B cell (primary cell): Measurements from ENCODE around the gene RETREG2. TPM values are rescaled to one million over a fixed set of nuclear protein-coding genes. Genes with fewer than 3 reads are reported as not detected.

Experiments
- ATAC-seq: fragments of 200-7000 bp; cut with Tn5 transposase; one replicate; pipeline ENCODE4 v1.10.0; 2021; ENCODE audit warnings: low read depth, mild to moderate bottlenecking, moderate number of reproducible peaks, moderate library complexity
- CTCF ChIA-PET: fragments of 350-600 bp; sonication (Branson Sonifier 250); formaldehyde crosslinking; loops from one replicate; lab custom pipeline; 2021; ENCODE audit warnings: antibody characterized with exemption, inconsistent platforms; lab: Charles Lee
- POLR2A ChIA-PET: fragments of 350-600 bp; sonication (Branson Sonifier 250); formaldehyde crosslinking; loops from one replicate; lab custom pipeline; 2021; ENCODE audit warnings: antibody characterized with exemption; lab: Charles Lee
- DNase-seq: peaks from one replicate; pipeline ENCODE4 v3.0.0; 2013
- H2AFZ ChIP-seq: 2 replicates; pipeline ENCODE4 v1.6.1; 2012; ENCODE audit warnings: mild to moderate bottlenecking, low read depth, low read length; ENCODE audit not compliant: insufficient read depth, poor library complexity, severe bottlenecking
- H3K27ac ChIP-seq, 2 donors: 1 replicate in 1 of 2; 2 replicates in 1 of 2; pipeline ENCODE4 v1.5.1; 2012 to 2013; ENCODE audit warnings: low read length in 2 of 2, mild to moderate bottlenecking in 2 of 2, moderate library complexity in 1 of 2
- H3K27me3 ChIP-seq, 4 experiments: fragments of 200-600 bp in 1 of 4; sonication (generic) in 1 of 4; replicated peaks in 1 of 4; 1 replicate in 2 of 4; 2 replicates in 2 of 4; pipeline versions ENCODE4 v1.6.1 to v1.7.0; 2013 to 2016; ENCODE audit warnings: low read length in 3 of 4, mild to moderate bottlenecking in 2 of 4, mixed read lengths in 1 of 4, moderate library complexity in 1 of 4; ENCODE audit not compliant: insufficient read depth in 4 of 4, control insufficient read depth in 3 of 4; ENCODE audit errors: control extremely low read depth in 1 of 4
- H3K36me3 ChIP-seq, 2 experiments: replicated peaks in 1 of 2; 1 replicate in 1 of 2; 2 replicates in 1 of 2; pipeline versions ENCODE4 v1.6.1 to v1.7.1; 2013; ENCODE audit warnings: low read length in 1 of 2; ENCODE audit not compliant: insufficient read depth in 2 of 2, control insufficient read depth in 1 of 2; ENCODE audit errors: control extremely low read depth in 1 of 2, extremely low read depth in 1 of 2
- H3K4me1 ChIP-seq, 2 donors: fragments of 200-600 bp in 1 of 2; sonication (generic) in 1 of 2; 1 replicate in 1 of 2; 2 replicates in 1 of 2; pipeline versions ENCODE4 v1.5.1 to v1.6.1; 2013 to 2017; ENCODE audit warnings: low read length in 2 of 2; ENCODE audit not compliant: control insufficient read depth in 2 of 2, insufficient read depth in 2 of 2
- H3K4me2 ChIP-seq: replicated peaks from 2 replicates; pipeline ENCODE3; 2012; ENCODE audit warnings: mild to moderate bottlenecking, low read depth, low read length; ENCODE audit not compliant: poor library complexity, severe bottlenecking
- H3K4me3 ChIP-seq, 5 experiments: fragments of 200-600 bp in 1 of 5; sonication (generic) in 1 of 5; 1 replicate in 3 of 5; 2 replicates in 2 of 5; pipeline versions ENCODE4 v1.5.1 to v1.7.0; 2011 to 2016; ENCODE audit warnings: low read length in 4 of 5, mild to moderate bottlenecking in 4 of 5, low read depth in 2 of 5, control low read depth in 1 of 5, moderate library complexity in 1 of 5; ENCODE audit not compliant: insufficient read depth in 1 of 5; ENCODE audit errors: control extremely low read depth in 1 of 5, extremely low read depth in 1 of 5
- H3K79me2 ChIP-seq: fragments of 200-600 bp; sonication (generic); one replicate; pipeline ENCODE4 v1.6.0; 2016; ENCODE audit warnings: low read length; ENCODE audit not compliant: control insufficient read depth, insufficient read depth
- H3K9ac ChIP-seq: fragments of 200-600 bp; sonication (generic); 2 replicates; pipeline ENCODE4 v1.6.1; 2017; ENCODE audit warnings: mild to moderate bottlenecking, low read length, moderate library complexity
- H3K9me3 ChIP-seq, 3 donors: one replicate each; pipeline versions ENCODE4 v1.6.1 to v1.7.1; 2013; ENCODE audit warnings: low read length in 2 of 3; ENCODE audit not compliant: control insufficient read depth in 2 of 3, insufficient read depth in 1 of 3; ENCODE audit errors: control extremely low read depth in 1 of 3
- H4K20me1 ChIP-seq: 2 replicates; pipeline ENCODE4 v1.6.0; 2012; ENCODE audit warnings: mild to moderate bottlenecking, low read length; ENCODE audit not compliant: insufficient read depth, control insufficient read depth, poor library complexity, severe bottlenecking
- H3K27ac Mint-ChIP-seq: one replicate; pipeline ENCODE4 v1.8.0; 2021; ENCODE audit warnings: mixed read lengths
- H3K27me3 Mint-ChIP-seq: one replicate; pipeline ENCODE4 v1.8.0; 2021; ENCODE audit warnings: mixed read lengths
- H3K4me1 Mint-ChIP-seq: one replicate; pipeline ENCODE4 v1.8.0; 2021; ENCODE audit warnings: mixed read lengths
- H3K4me3 Mint-ChIP-seq: one replicate; pipeline ENCODE4 v1.8.0; 2021; ENCODE audit warnings: mixed read lengths
- H3K9me3 Mint-ChIP-seq: one replicate; pipeline ENCODE4 v1.8.0; 2022; ENCODE audit warnings: mixed read lengths; ENCODE audit not compliant: insufficient read depth
- CTCF ChIP-seq: fragments of 200-600 bp; IDR thresholded peaks from one replicate; pipeline ENCODE4 v1.8.0; 2022; ENCODE audit warnings: antibody characterized with exemption, mild to moderate bottlenecking
- EZH2 ChIP-seq: IDR thresholded peaks from 2 replicates; pipeline ENCODE4 v1.6.1; 2012; ENCODE audit warnings: borderline replicate concordance, low read depth, mild to moderate bottlenecking, moderate library complexity, low read length; ENCODE audit not compliant: insufficient read depth, poor library complexity, severe bottlenecking
- WGBS: methylation state at CpG from one replicate; pipeline ENCODE4 v1.1.5; 2013; ENCODE audit warnings: missing lambda C conversion rate; ENCODE audit not compliant: insufficient coverage; 5-methylcytosine and 5-hydroxymethylcytosine counted together
- intact Hi-C: fragments of 100-400 bp; cut with micrococcal nuclease; formaldehyde crosslinking; loops from one replicate; pipeline ENCODE4 v1.10.0; 2022
- polyA plus RNA-seq: library from polyadenylated mRNA; depleted of rRNA; stranded (reverse); fragments of >200 nt; gene quantifications from 2 replicates; pipeline ENCODE4 v1.2.3, GENCODE V29; 2012
- total RNA-seq, 2 donors: library from RNA; stranded (reverse); fragments of 120-200 nt in 1 of 2; gene quantifications; 1 replicate in 1 of 2; 2 replicates in 1 of 2; pipeline versions ENCODE4 v1.2.3 to v1.2.4, GENCODE V29; 2013 to 2022

The RETREG2 gene
- total and polyA plus RNA-seq, 2 donors (not counting 1 experiment from before 2014, with no cell fraction given), result 46.7 to 102 TPM

- ATAC-seq (no peak), DNase-seq (no peak)
- Mint-ChIP-seq H3K4me3 (no peak overlapping the region), H3K4me1 (no peaks in the 10 kb centered on the region), H3K9me3 (no peaks in the 10 kb centered on the region), H3K27me3 (no peaks in the 10 kb centered on the region), H3K27ac (no peak overlapping the region)
- peaks cover 1 to 12% of the 10 kb centered on the region in 2 experiments for H3K36me3 ChIP-seq
- POLR2A ChIA-PET, result no interaction called here
- intact Hi-C loops, result no loop called here
- TF ChIP-seq EZH2 (no peak), CTCF (no peak)
- CTCF ChIA-PET, result interaction anchor here (1.1 to 1.3 kb wide), 3 partner anchors 12 to 136 kb away, joined by 3 read pairs; no protein-coding TSS in a partner anchor
- H3K9me3 ChIP-seq, result no peaks in the 10 kb centered on the region
- WGBS, result 100% methylated on average over 1 of the region's 3 CpGs
- H2AFZ ChIP-seq, result no peak overlapping the region
- peaks cover 21% of the 10 kb centered on the region for H4K20me1 ChIP-seq
- H3K4me2 ChIP-seq, result no peak overlapping the region
- no peak overlapping the region for H3K27ac ChIP-seq
- no peaks in the 10 kb centered on the region for H3K4me1 ChIP-seq
- peaks cover 10% of the 10 kb centered on the region for H3K79me2 ChIP-seq
- no peak overlapping the region for H3K4me3 ChIP-seq
- H3K27me3 ChIP-seq, result no peaks in the 10 kb centered on the region
- no peak overlapping the region for H3K9ac ChIP-seq
These were observed 46.7 kb upstream of the RETREG2 start for GRCh38 chr2:219131327-219131726.

GRCh38 chr2:219131744-219132143 lies 46.3 kb upstream of the RETREG2 start:
- no peak for DNase-seq
- Histone ChIP-seq H3K36me3 (peaks cover 1 to 12% of the 10 kb centered on the region in 2 experiments), H3K27me3 (no peaks in the 10 kb centered on the region), H3K9ac (no peak overlapping the region), H3K4me1 (no peaks in the 10 kb centered on the region), H2AFZ (no peak overlapping the region), H3K9me3 (no peaks in the 10 kb centered on the region), H4K20me1 (peaks cover 16% of the 10 kb centered on the region), H3K4me2 (no peak overlapping the region), H3K4me3 (no peak overlapping the region), H3K27ac (no peak overlapping the region), H3K79me2 (peaks cover 10% of the 10 kb centered on the region)
- no peaks in the 10 kb centered on the region for H3K9me3 Mint-ChIP-seq
- no peak overlapping the region for H3K27ac Mint-ChIP-seq
- no peaks in the 10 kb centered on the region for H3K27me3 Mint-ChIP-seq
- ChIA-PET POLR2A (no interaction called here), CTCF (interaction anchor here (1.1 to 1.3 kb wide), 3 partner anchors 12 to 137 kb away, joined by 3 read pairs; no protein-coding TSS in a partner anchor)
- intact Hi-C loops, result no loop called here
- 86% methylated on average over 1 of the region's 4 CpGs for WGBS
- no peak for ATAC-seq
- no peak for TF ChIP-seq CTCF
- TF ChIP-seq EZH2, result no peak
- no peaks in the 10 kb centered on the region for H3K4me1 Mint-ChIP-seq
- no peak overlapping the region for H3K4me3 Mint-ChIP-seq
